ENCODE results near the gene ZNF76.

Gene ZNF76

DNA sequence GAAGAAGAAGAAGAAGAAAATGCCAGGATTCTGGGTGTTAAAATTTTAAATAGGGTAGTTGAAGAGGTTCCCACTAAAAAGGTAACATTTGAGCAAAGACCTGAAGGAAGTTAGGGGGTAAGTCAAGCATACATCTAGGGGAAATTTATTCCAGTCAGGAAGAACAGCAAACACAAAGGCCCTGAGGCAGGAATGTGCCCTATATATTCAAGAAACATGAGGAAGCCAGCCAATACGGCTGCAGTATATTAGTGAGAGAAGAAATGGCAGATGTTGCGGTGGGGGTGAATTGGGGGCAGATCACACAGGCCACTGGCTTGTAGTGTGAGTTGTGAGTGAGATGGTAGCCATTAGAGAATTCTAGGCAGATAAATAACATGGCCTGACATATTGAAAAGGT is 6.0 kb downstream of the ZNF76 start:
- DNase-seq (ENCODE audit: low read depth in 1 of 2, low spot score in 1 of 2): no peak

- no peak for DNase-seq (ENCODE audit: low read depth in 1 of 2, low spot score in 1 of 2)
These were observed 7.9 kb downstream of the ZNF76 start for GRCh38 chr6:35267446-35267845.

- DNase-seq (ENCODE audit: low read depth in 1 of 2, low spot score in 1 of 2): no peak
These were observed 8.4 kb downstream of the ZNF76 start for GRCh38 chr6:35267897-35268296.

DNA sequence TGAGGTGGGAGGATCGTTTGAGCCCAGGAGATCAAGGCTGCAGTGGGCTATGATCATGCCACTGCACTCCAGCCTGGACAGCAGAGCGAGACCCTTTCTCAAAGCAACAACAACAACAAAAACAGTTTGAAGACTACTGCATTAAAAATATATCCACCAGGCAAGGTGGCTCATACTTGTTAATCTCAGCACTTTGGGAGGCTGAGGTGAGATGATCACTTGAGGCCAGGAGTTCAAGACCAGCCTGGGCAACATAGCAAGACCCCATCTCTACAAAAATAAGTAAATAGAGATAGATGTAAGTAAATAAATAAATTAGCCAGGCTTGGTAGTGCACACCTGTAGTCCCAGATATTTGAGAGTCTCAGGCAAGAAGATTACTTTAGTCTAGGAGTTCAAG is 12.5 kb downstream of the ZNF76 start:
- no peak for DNase-seq (ENCODE audit: low read depth in 1 of 2, low spot score in 1 of 2)

- DNase-seq (ENCODE audit: low read depth in 1 of 2, low spot score in 1 of 2): no peak
These were observed 14.5 kb downstream of the ZNF76 start for GRCh38 chr6:35273822-35274559.

- DNase-seq (ENCODE audit: low read depth in 1 of 2, low spot score in 1 of 2): no peak
These were observed 16.3 kb downstream of the ZNF76 start for GRCh38 chr6:35275744-35276260.

GRCh38 chr6:35278708-35279107 is 19.2 kb downstream of the ZNF76 start:
- no peak for DNase-seq (ENCODE audit: low read depth in 1 of 2, low spot score in 1 of 2)

GRCh38 chr6:35280903-35281302 is 21.4 kb downstream of the ZNF76 start:
- DNase-seq (ENCODE audit: low read depth in 1 of 2, low spot score in 1 of 2): no peak

GRCh38 chr6:35282472-35282871 is 22.9 kb downstream of the ZNF76 start:
- DNase-seq (ENCODE audit: low read depth in 1 of 2, low spot score in 1 of 2): no peak

- DNase-seq (ENCODE audit: low read depth in 1 of 2, low spot score in 1 of 2): no peak
These were observed 23.8 kb downstream of the ZNF76 start for GRCh38 chr6:35283361-35283760.

DNA sequence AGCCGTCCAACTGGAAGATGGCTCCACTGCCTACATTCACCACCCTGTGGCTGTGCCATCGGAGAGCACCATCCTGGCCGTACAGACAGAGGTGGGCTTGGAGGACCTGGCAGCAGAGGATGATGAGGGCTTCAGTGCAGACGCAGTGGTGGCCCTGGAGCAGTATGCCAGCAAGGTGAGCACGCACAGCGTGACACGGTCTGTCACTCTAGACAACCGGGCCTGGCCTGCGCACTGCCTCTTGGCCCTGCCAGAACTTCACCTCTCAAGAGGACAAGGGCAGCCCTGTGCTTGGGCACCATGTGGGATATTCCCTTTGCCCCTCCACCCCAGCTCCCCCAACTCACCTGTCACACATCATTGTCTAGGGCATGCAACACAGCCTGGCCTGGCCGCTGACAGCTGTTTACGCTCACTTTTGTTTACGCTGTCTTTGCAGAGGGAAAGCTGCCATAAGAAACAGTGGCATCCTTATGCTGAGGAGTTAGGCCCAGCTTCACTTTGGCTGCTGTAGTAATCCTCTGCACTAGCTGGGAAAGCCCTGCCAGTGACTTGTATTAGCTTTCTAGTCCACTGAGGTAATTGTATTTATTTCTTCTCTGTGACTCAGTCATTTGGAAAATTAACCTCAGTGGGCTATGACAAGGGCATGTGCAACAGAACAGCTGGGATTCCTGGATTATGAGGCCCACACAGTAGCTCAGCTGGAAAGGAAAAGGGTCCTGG is 28.3 kb downstream of the ZNF76 start:
- no peak for DNase-seq (ENCODE audit: low read depth in 1 of 2, low spot score in 1 of 2)

- DNase-seq (ENCODE audit: low read depth in 1 of 2, low spot score in 1 of 2): no peak
These were observed 29.3 kb downstream of the ZNF76 start for GRCh38 chr6:35288834-35289233.

GRCh38 chr6:35291491-35291890 is 32.0 kb downstream of the ZNF76 start:
- no peak for DNase-seq (ENCODE audit: low read depth in 1 of 2, low spot score in 1 of 2)

GRCh38 chr6:35292494-35292893 is 33.0 kb downstream of the ZNF76 start:
- DNase-seq (ENCODE audit: low read depth in 1 of 2, low spot score in 1 of 2): no peak

DNA sequence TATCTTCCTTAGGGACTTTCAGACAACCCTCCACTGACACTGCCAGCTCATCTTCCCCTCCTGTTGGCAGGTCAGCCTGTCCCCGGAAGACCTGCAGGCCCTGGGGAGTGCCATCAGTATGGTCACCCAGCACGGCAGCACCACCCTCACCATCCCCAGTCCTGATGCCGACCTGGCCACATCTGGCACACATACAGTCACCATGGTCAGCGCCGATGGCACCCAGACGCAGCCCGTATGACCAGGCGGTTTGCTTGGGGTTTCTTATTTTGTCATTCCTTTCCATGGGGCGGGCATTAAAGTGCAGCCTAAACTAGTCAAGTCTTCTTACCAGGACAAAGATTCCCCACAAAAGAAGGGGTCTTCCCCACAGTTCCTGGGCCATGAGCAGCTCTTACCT is 34.1 kb downstream of the ZNF76 start:
- no peak for DNase-seq (ENCODE audit: low read depth in 1 of 2, low spot score in 1 of 2)

GRCh38 chr6:35294308-35294945 is 34.9 kb downstream of the ZNF76 start:
- DNase-seq (ENCODE audit: low read depth in 1 of 2, low spot score in 1 of 2): no peak

DNA sequence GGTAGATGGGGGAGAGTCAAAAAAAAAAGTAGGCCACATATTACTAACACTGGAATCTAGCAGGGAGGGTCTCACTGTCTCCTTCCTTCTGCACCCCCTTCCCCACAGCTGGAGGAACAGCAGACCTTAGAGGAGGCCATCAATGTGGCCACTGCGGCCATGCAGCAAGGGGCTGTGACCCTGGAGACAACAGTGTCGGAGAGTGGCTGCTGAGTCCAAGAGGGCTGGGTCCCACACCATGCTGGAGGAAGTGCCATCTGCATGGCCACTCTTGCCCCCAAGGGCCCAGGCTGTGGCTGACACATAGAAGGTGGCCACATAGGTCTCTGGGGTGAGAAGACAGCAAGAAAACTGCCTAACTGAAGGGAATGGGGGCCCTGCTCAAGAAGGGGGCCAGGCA is 35.5 kb downstream of the ZNF76 start:
- DNase-seq (ENCODE audit: low read depth in 1 of 2, low spot score in 1 of 2): no peak

DNA sequence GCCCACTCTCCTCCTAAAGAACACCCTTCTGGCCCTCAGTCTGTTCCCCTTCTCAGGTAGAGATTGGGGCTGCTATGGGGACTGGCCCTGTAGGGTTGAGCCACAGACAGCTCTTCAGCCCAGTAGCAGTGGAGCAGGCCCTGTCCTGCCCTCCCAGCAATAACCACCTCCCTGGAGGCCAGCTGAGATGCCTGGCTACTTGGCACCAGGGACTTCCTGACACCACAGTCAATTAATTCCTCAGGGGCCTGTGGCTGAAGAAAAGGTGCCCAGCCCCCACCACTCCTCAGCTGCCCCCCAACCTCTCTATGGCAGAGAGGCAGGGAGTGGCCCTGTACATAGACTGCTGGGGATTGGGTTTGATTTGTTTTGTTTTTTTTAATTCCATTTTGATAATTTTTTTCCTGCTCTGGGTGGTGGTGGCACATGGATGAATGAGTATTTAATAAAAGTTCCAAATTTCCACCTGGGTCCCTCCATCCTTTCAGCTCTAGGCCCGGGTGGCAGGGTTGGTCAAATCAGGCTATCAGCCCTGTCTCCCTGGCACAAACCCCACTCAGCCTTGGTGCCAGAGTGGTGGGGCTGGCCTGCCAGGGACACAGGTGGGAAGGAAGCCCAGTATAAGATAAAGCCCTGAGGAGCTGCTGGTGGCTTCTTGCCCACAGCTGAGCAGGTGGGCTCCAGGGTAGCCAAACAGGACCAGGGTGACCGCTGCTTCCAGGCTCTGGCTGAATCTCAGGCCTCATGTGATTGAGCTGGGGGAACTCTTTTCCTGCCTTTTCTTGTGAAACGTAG is 36.2 kb downstream of the ZNF76 start:
- no peak for DNase-seq (ENCODE audit: low read depth in 1 of 2, low spot score in 1 of 2)

DNA sequence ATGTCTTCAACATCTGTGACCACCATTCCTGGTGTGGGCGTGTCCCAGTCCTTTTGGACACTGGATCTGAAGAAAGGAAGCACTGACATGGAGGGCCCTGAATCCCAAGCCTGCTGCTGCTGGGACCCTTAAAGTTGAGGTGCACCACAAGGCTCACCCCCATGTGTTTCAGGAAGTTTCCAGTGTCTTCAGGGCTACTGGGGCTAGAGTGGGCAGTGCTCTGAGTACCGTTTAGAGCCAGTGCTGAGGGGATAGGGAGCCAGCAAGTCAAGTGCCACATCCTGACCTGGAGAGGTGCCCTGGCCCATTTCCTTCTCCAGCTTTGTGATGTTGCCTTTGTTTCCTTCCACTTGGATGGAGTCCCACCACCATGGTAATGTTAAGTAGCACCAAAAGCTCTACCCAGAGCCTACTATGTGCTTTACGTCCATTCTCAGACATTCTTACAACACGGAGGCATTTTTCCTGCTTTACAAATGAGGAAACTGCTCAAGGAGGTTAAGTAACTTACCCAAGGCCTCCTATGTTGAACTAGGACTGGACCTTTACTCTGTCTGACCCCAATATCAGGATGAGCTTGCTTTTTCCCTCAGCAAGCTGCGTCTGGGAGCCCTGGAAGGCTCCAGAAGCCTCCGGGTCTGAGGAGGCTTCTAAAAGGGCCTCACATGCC is 37.5 kb downstream of the ZNF76 start:
- no peak for DNase-seq (ENCODE audit: low read depth in 1 of 2, low spot score in 1 of 2)

DNA sequence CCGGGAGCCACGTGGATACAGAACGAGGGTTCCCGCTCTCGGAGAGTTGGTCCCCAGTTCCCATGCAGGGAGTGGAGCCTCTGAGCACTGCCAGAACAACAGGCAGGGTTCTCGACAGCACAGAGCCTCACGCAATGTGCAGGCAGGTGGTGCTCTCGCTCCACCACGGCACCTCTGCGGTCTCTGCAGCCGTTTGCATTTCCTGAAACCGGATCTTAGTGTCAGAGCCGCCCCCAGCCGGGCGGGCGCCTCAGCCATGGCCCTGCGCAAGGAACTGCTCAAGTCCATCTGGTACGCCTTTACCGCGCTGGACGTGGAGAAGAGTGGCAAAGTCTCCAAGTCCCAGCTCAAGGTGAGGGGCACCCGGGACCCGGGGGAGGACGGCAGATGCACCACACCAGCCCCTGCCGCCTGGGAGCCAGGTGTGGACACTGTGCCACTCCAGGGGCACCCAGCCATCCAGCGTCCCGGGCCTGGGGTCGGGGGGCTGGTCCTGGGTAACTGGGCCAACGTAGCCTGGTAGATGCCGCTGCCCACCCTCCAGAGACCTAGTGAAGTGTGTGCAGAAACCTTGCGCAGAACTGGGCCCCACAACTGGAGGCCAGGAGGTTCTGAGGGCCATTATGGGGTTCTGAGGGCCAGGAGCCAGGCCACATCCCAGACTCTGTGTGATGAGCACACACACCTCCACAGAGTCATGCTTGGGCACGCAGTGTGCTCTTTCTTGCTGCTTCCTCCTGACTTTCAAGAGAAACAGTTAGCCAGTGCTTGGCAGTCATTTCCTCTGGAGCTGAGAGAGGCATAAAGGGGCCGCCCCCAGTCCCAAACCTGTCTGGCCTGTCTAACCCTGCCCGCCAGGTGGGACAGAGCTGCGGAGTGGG is 38.3 kb downstream of the ZNF76 start, which contains the start of gene DEF6:
DEF6 (plus strand) TSS at position 218 of the 881 bp plus-strand sequence; CDS start at position 257, 39 bp downstream.
- DNase-seq (ENCODE audit: low read depth in 1 of 2, low spot score in 1 of 2): peak; percentile 74 to 77

Data from stimulated activated CD4-positive, alpha-beta T cell treated with anti-CD3 and anti-CD28 coated beads, Interleukin-15, amount 100 ng/mL, for 1 hour (primary cell).